Thymus (tissue), 11 donors: ENCODE measurements around the gene TEX14. TPM values are rescaled to one million over a fixed set of nuclear protein-coding genes. Genes with fewer than 3 reads are reported as not detected.

Source experiments
- DNase-seq, 9 donors: peaks; one replicate each; pipeline ENCODE4 v3.0.0-alpha.2; 2013; ENCODE audit warnings: low spot score in 9 of 9, low read depth in 6 of 9, missing footprints in 1 of 9
- H3K27ac ChIP-seq, 2 donors: one replicate each; pipeline ENCODE4 v1.5.1; 2013; ENCODE audit warnings: control low read depth in 1 of 2, low read depth in 1 of 2, low read length in 1 of 2, mild to moderate bottlenecking in 1 of 2, moderate library complexity in 1 of 2
- H3K27me3 ChIP-seq, 2 donors: one replicate each; pipeline ENCODE4 v1.5.1; 2013; ENCODE audit warnings: low read length in 1 of 2; ENCODE audit not compliant: control insufficient read depth in 2 of 2, insufficient read depth in 1 of 2
- H3K36me3 ChIP-seq, 2 donors: one replicate each; pipeline ENCODE4 v1.5.1; 2013; ENCODE audit warnings: low read length in 1 of 2, mild to moderate bottlenecking in 1 of 2, moderate library complexity in 1 of 2; ENCODE audit not compliant: control insufficient read depth in 2 of 2, insufficient read depth in 2 of 2
- H3K4me1 ChIP-seq, 2 donors: one replicate each; pipeline ENCODE4 v1.5.1; 2013; ENCODE audit warnings: low read length in 2 of 2; ENCODE audit not compliant: control insufficient read depth in 2 of 2, insufficient read depth in 2 of 2
- H3K4me3 ChIP-seq, 2 donors: one replicate each; pipeline ENCODE4 v1.5.1; 2013; ENCODE audit warnings: low read length in 2 of 2, control low read depth in 1 of 2, mild to moderate bottlenecking in 1 of 2
- H3K9me3 ChIP-seq, 2 donors: one replicate each; pipeline ENCODE4 v1.5.1; 2013; ENCODE audit warnings: low read length in 1 of 2, mild to moderate bottlenecking in 1 of 2; ENCODE audit not compliant: control insufficient read depth in 2 of 2, insufficient read depth in 1 of 2
- WGBS: extraction: QIAGEN DNeasy Blood & Tissue Kit; methylation state at CpG from one replicate; pipeline ENCODE4 v1.1.7; 2013; 5-methylcytosine and 5-hydroxymethylcytosine counted together
- polyA plus RNA-seq: library from polyadenylated mRNA; stranded (reverse); fragments of 200-250 nt; gene quantifications from one replicate; pipeline ENCODE4 v1.2.3, GENCODE V29; 2013
- total RNA-seq: library from RNA; stranded (reverse); fragments of 120-200 nt; gene quantifications from one replicate; pipeline ENCODE4 v1.2.4, GENCODE V29; 2013
- donor health status: healthy.

TEX14 gene
- total and polyA plus RNA-seq, 2 donors, result 0.33 to 0.46 TPM

- Histone ChIP-seq H3K9me3 (no peaks in the 10 kb centered on the region), H3K27ac (no peak overlapping the region), H3K4me1 (peaks cover 9 to 21% of the 10 kb centered on the region in 2 donors), H3K27me3 (no peaks in the 10 kb centered on the region), H3K36me3 (peaks cover 0 to 2% of the 10 kb centered on the region in 2 donors), H3K4me3 (no peak overlapping the region)
- 86% methylated on average over 15 of the region's 15 CpGs for WGBS
- DNase-seq, result no peak
Observed at GRCh38 chr17:58520843-58521430, 170.9 kb downstream of the TEX14 start.

GRCh38 chr17:58517928-58518609, 173.8 kb downstream of the TEX14 start:
- Histone ChIP-seq H3K27me3 (no peaks in the 10 kb centered on the region), H3K9me3 (no peaks in the 10 kb centered on the region), H3K36me3 (peaks cover 0 to 4% of the 10 kb centered on the region in 2 donors), H3K4me1 (peaks cover 24 to 39% of the 10 kb centered on the region in 2 donors), H3K27ac (peak overlapping the region; percentile 94 to 97), H3K4me3 (peak overlapping the region; percentile 75 to 80)
- under 1% methylated on average over 39 of the region's 39 CpGs for WGBS
- DNase-seq, result peak; percentile 96 to 100 (median 99)

DNA sequence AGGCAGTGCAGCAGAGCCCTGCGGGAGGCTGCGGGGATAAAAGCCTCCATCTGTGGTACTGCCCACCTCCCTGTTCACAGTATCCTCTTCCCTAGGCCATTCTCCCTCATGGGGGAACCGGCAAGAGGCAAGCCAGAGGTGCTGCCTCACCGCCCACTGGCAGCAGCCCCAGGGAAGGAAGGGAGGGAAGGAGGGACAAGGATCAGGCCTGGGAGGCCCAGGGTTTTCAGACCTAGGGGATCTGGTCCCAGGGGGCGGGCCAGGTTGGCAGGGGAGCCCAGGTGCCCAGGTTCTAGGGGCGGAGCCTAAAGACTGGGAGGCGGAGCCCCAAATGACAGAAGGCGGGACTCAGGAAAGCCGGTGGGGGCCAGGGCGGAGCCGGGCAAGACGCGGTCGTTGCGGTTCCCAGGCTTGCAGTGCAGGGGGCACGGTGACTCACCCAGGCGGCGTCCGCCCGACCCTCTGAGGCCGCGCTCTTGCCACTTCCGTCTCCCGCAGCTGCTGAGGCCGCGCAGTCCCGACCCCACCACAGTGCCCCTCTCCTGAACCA, 174.4 kb downstream of the TEX14 start:
- no peaks in the 10 kb centered on the region for H3K9me3 ChIP-seq
- peaks cover 24 to 45% of the 10 kb centered on the region in 2 donors for H3K4me1 ChIP-seq
- peak overlapping the region; percentile 74 to 95 for H3K27ac ChIP-seq
- WGBS, result 1% methylated on average over 27 of the region's 27 CpGs
- peaks cover 2 to 10% of the 10 kb centered on the region in 2 donors for H3K36me3 ChIP-seq
- H3K27me3 ChIP-seq, result no peaks in the 10 kb centered on the region
- DNase-seq, result no peak
- peak overlapping the region; percentile 59 to 80 for H3K4me3 ChIP-seq

DNA sequence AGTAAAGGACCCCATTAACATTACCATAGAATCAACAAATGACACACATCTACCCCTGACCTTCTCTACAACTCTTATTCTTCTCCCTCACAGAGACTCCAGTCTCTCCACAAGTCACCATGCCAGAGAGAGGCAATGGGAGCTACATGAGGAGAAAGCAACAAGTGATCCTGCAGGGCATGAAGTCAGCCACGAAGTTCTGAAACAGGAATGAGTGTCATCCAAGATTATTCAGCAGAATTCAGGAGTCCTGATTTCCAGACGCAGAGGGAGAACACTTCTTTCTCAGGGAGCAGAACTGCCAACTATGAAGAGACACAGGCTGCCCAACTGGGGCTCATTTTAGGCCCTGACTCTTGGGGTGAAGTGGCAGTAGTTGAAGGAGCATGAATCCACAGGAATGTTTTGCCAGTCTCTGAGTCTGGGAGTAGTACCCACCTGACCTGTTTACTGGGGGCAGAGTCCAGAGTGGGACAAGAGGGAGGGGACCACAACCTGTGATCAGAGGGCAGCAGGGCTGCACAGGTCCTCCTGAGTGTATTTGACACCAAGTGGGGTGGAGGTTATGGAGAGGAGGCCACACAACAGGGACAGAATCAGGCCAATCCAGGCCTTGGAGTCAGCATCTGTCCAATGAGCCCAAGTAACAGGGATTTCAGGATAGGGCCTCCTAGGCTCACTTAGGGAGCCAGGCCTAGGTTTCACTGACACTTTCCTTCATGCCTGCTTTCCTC, 175.0 kb downstream of the TEX14 start:
- peaks cover 4 to 17% of the 10 kb centered on the region in 2 donors for H3K36me3 ChIP-seq
- peak overlapping the region; percentile 59 to 80 for H3K4me3 ChIP-seq
- no peaks in the 10 kb centered on the region for H3K27me3 ChIP-seq
- no peaks in the 10 kb centered on the region for H3K9me3 ChIP-seq
- no peak for DNase-seq
- 74% methylated on average over 2 of the region's 2 CpGs for WGBS
- H3K4me1 ChIP-seq, result peaks cover 24 to 45% of the 10 kb centered on the region in 2 donors
- peak overlapping the region; percentile 74 to 95 for H3K27ac ChIP-seq

DNA sequence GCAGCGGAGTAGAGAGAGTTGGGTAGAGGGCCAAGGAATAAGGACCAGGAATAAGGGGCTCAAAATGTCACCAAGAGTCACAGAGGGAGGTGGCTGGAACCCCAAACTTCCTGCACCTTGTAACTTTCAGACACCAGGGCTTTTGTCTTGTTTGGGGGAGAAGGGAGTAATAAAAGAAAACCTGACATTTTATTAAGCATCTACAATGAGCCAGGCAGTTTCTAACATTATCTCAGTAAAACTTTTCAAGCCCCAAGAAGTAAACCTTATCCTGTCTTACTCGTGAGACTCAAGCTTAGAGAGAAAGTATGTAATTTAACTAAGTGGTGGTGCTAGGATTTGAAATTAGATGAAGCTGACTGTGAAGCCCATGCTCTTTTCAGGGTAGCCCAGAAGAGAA, 176.6 kb downstream of the TEX14 start:
- Histone ChIP-seq H3K9me3 (no peaks in the 10 kb centered on the region), H3K4me3 (no peak overlapping the region), H3K36me3 (peaks cover 18 to 32% of the 10 kb centered on the region in 2 donors), H3K27me3 (no peaks in the 10 kb centered on the region), H3K27ac (no peak overlapping the region), H3K4me1 (peaks cover 24 to 43% of the 10 kb centered on the region in 2 donors)
- DNase-seq, result no peak
- 95% methylated on average over 2 of the region's 2 CpGs for WGBS

- DNase-seq, result no peak
- Histone ChIP-seq H3K27ac (no peak overlapping the region), H3K9me3 (no peaks in the 10 kb centered on the region), H3K4me1 (peaks cover 24 to 43% of the 10 kb centered on the region in 2 donors), H3K4me3 (peak overlapping the region in 1 of 2 donors; percentile 66), H3K27me3 (no peaks in the 10 kb centered on the region), H3K36me3 (peaks cover 23 to 37% of the 10 kb centered on the region in 2 donors)
- 44% methylated on average over 11 of the region's 11 CpGs for WGBS
Observed at GRCh38 chr17:58514770-58515157, 177.1 kb downstream of the TEX14 start.

- no peaks in the 10 kb centered on the region for H3K9me3 ChIP-seq
- H3K36me3 ChIP-seq, result peaks cover 29 to 42% of the 10 kb centered on the region in 2 donors
- H3K4me1 ChIP-seq, result peaks cover 24 to 40% of the 10 kb centered on the region in 2 donors
- H3K27me3 ChIP-seq, result no peaks in the 10 kb centered on the region
- peak in 8 of 9 donors; percentile 40 to 81 (median 59) for DNase-seq
- peak within 1 kb of the TSS; percentile 63 to 66 for H3K4me3 ChIP-seq
- under 1% methylated on average over 64 of the region's 64 CpGs for WGBS
- peak within 1 kb of the TSS in 1 of 2 donors; percentile 66 for H3K27ac ChIP-seq
Observed at GRCh38 chr17:58513965-58514769, 177.7 kb downstream of the TEX14 start, which contains the start of gene MTMR4. Gene MTMR4, minus strand, starts transcription at chr17:58514638. Its CDS starts 231 bp downstream, at chr17:58514407.

GRCh38 chr17:58513267-58513964, 178.4 kb downstream of the TEX14 start:
- H3K36me3 ChIP-seq, result peaks cover 37 to 49% of the 10 kb centered on the region in 2 donors
- no peaks in the 10 kb centered on the region for H3K9me3 ChIP-seq
- no peak overlapping the region for H3K27ac ChIP-seq
- WGBS, result 19% methylated on average over 14 of the region's 14 CpGs
- peak overlapping the region; percentile 63 to 66 for H3K4me3 ChIP-seq
- DNase-seq, result peak in 1 of 9 donors; percentile 31
- H3K27me3 ChIP-seq, result no peaks in the 10 kb centered on the region
- peaks cover 24 to 34% of the 10 kb centered on the region in 2 donors for H3K4me1 ChIP-seq
